Hepatocyte (in vitro differentiated cells): ENCODE data around the gene ZNF624. TPM values are rescaled to one million over a fixed set of nuclear protein-coding genes. Genes with fewer than 3 reads are reported as not detected.

Experiments used
- DNase-seq: peaks from one replicate; pipeline ENCODE4 v3.0.0-alpha.2; 2016; ENCODE audit warnings: low spot score
- H2AFZ ChIP-seq: fragments of 200-600 bp; sonication (generic); 2 replicates; pipeline ENCODE4 v1.6.0; 2016; ENCODE audit warnings: antibody characterized with exemption, mild to moderate bottlenecking
- H3K27ac ChIP-seq: fragments of 200-600 bp; sonication (generic); 2 replicates; pipeline ENCODE4 v1.5.1; 2016; ENCODE audit warnings: mild to moderate bottlenecking
- H3K27me3 ChIP-seq: fragments of 200-600 bp; sonication (generic); 2 replicates; pipeline ENCODE4 v1.6.1; 2016
- H3K36me3 ChIP-seq: fragments of 200-600 bp; sonication (generic); replicated peaks from 2 replicates; pipeline ENCODE4 v1.5.1; 2016; ENCODE audit warnings: low read depth; ENCODE audit not compliant: insufficient read depth
- H3K4me1 ChIP-seq: fragments of 200-600 bp; sonication (generic); 2 replicates; pipeline ENCODE4 v1.5.1; 2016; ENCODE audit warnings: mild to moderate bottlenecking, moderate library complexity; ENCODE audit not compliant: insufficient read depth
- H3K4me2 ChIP-seq: fragments of 200-600 bp; sonication (generic); 2 replicates; pipeline ENCODE4 v1.6.0; 2016
- H3K4me3 ChIP-seq: fragments of 200-600 bp; sonication (generic); 2 replicates; pipeline ENCODE4 v1.5.1; 2016; ENCODE audit warnings: mild to moderate bottlenecking
- H3K79me2 ChIP-seq: fragments of 200-600 bp; sonication (generic); 2 replicates; pipeline ENCODE4 v1.6.0; 2017; ENCODE audit warnings: mild to moderate bottlenecking
- H3K9me2 ChIP-seq: fragments of 200-600 bp; sonication (generic); replicated peaks from 2 replicates; pipeline ENCODE4 v1.6.0; 2017; ENCODE audit warnings: mild to moderate bottlenecking; ENCODE audit not compliant: insufficient read depth
- H3K9me3 ChIP-seq: fragments of 200-600 bp; sonication (generic); 2 replicates; pipeline ENCODE4 v1.5.1; 2016; ENCODE audit warnings: low read depth, mild to moderate bottlenecking
- H4K20me1 ChIP-seq: fragments of 200-600 bp; sonication (generic); 2 replicates; pipeline ENCODE4 v1.6.0; 2016; ENCODE audit warnings: mild to moderate bottlenecking; ENCODE audit not compliant: insufficient read depth, poor library complexity, severe bottlenecking
- EZH2 ChIP-seq: fragments of 200-600 bp; sonication (generic); IDR thresholded peaks from 2 replicates; pipeline ENCODE4 v1.6.1; 2016; ENCODE audit warnings: antibody characterized with exemption, mild to moderate bottlenecking, borderline replicate concordance
- EZH2phosphoT487 ChIP-seq: fragments of 200-600 bp; sonication (generic); IDR thresholded peaks from one replicate; pipeline ENCODE4 v1.6.1; 2018; ENCODE audit warnings: antibody characterized with exemption, mild to moderate bottlenecking, low read depth, moderate library complexity; ENCODE audit not compliant: unreplicated experiment, severe bottlenecking
- WGBS: methylation state at CpG from one replicate; pipeline ENCODE4 v1.1.6; 2016; ENCODE audit warnings: low lambda C conversion rate; ENCODE audit errors: missing lambda C conversion rate; 5-methylcytosine and 5-hydroxymethylcytosine counted together
- polyA plus RNA-seq: library from polyadenylated mRNA; unstranded; fragments of >200 nt; fragmentation: Nextera tagmentation; extraction: Ambion mirVana; gene quantifications from 2 replicates; pipeline ENCODE4 v1.2.1, GENCODE V29; 2016
- total RNA-seq: library from RNA; depleted of rRNA; stranded (reverse); fragments of >200 nt; gene quantifications from 2 replicates; pipeline ENCODE4 v1.2.3, GENCODE V29; 2014
- TF ChIP-seq, protein P1 (sequence below): fragments of 200-600 bp; sonication (generic); IDR thresholded peaks from 2 replicates; pipeline ENCODE4 v1.5.1; 2016; ENCODE audit warnings: antibody characterized with exemption, mild to moderate bottlenecking; ENCODE audit not compliant: poor library complexity

ZNF624 gene
- total and polyA plus RNA-seq, 2 experiments from 2014 or later = 3.0 to 6.6 TPM

- H3K9me2 ChIP-seq = no peaks in the 10 kb centered on the region
- H3K4me3 ChIP-seq = no peak overlapping the region
- no peak for DNase-seq
- no peak overlapping the region for H3K4me2 ChIP-seq
- no peak overlapping the region for H3K27ac ChIP-seq
- peaks cover 16% of the 10 kb centered on the region for H3K79me2 ChIP-seq
- no peak overlapping the region for H2AFZ ChIP-seq
- no peaks in the 10 kb centered on the region for H4K20me1 ChIP-seq
- no peaks in the 10 kb centered on the region for H3K36me3 ChIP-seq
- H3K9me3 ChIP-seq = no peaks in the 10 kb centered on the region
- no peak for TF ChIP-seq EZH2
- no peak for TF ChIP-seq EZH2phosphoT487
- TF ChIP-seq, protein P1, sequence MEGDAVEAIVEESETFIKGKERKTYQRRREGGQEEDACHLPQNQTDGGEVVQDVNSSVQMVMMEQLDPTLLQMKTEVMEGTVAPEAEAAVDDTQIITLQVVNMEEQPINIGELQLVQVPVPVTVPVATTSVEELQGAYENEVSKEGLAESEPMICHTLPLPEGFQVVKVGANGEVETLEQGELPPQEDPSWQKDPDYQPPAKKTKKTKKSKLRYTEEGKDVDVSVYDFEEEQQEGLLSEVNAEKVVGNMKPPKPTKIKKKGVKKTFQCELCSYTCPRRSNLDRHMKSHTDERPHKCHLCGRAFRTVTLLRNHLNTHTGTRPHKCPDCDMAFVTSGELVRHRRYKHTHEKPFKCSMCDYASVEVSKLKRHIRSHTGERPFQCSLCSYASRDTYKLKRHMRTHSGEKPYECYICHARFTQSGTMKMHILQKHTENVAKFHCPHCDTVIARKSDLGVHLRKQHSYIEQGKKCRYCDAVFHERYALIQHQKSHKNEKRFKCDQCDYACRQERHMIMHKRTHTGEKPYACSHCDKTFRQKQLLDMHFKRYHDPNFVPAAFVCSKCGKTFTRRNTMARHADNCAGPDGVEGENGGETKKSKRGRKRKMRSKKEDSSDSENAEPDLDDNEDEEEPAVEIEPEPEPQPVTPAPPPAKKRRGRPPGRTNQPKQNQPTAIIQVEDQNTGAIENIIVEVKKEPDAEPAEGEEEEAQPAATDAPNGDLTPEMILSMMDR = no peak
- H3K4me1 ChIP-seq = peaks cover 6% of the 10 kb centered on the region
- H3K27me3 ChIP-seq = no peaks in the 10 kb centered on the region
- 86% methylated on average over 3 of the region's 3 CpGs for WGBS
Observed at GRCh38 chr17:16649585-16649984, 4.1 kb downstream of the ZNF624 start.

- H3K4me1 ChIP-seq = no peaks in the 10 kb centered on the region
- H3K4me2 ChIP-seq = peak overlapping the region; percentile 1
- TF ChIP-seq EZH2 (no peak), EZH2phosphoT487 (no peak)
- TF ChIP-seq, protein P1 = no peak
- H3K36me3 ChIP-seq = peaks cover 2% of the 10 kb centered on the region
- H3K27ac ChIP-seq = no peak overlapping the region
- WGBS = 75% methylated on average over 1 of the region's 1 CpG
- no peaks in the 10 kb centered on the region for H3K9me2 ChIP-seq
- H4K20me1 ChIP-seq = no peaks in the 10 kb centered on the region
- DNase-seq = no peak
- no peaks in the 10 kb centered on the region for H3K79me2 ChIP-seq
- H2AFZ ChIP-seq = no peak overlapping the region
- H3K4me3 ChIP-seq = no peak overlapping the region
- peaks cover 4% of the 10 kb centered on the region for H3K9me3 ChIP-seq
- no peaks in the 10 kb centered on the region for H3K27me3 ChIP-seq
Observed at GRCh38 chr17:16639438-16639837, 14.2 kb downstream of the ZNF624 start.

DNA sequence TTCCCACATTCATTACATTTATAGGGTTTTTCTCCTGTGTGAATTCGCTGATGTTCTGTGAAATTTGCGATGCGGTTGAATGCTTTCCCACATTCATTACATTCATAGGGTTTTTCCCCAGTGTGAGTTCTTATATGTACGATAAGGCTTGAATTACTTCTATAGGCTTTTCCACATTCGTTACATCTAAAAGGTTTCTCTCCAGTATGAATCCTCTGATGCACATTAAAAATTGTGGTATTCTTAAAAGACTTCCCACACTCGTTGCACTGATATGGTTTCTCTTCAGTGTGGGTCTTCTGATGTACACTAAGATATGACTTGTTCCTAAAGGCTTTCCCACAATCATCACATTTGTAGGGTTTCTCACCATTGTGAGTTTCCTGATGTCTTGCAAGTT, 30.4 kb downstream of the ZNF624 start:
- TF ChIP-seq EZH2phosphoT487 (no peak), EZH2 (no peak)
- TF ChIP-seq, protein P1 = no peak
- H3K4me1 ChIP-seq = no peaks in the 10 kb centered on the region
- H3K4me3 ChIP-seq = no peak overlapping the region
- DNase-seq = no peak
- H3K9me3 ChIP-seq = peaks cover 57% of the 10 kb centered on the region
- WGBS = 98% methylated on average over 6 of the region's 6 CpGs
- no peaks in the 10 kb centered on the region for H3K79me2 ChIP-seq
- H4K20me1 ChIP-seq = no peaks in the 10 kb centered on the region
- no peak overlapping the region for H3K27ac ChIP-seq
- no peaks in the 10 kb centered on the region for H3K27me3 ChIP-seq
- no peak overlapping the region for H2AFZ ChIP-seq
- peaks cover 7% of the 10 kb centered on the region for H3K36me3 ChIP-seq
- no peaks in the 10 kb centered on the region for H3K9me2 ChIP-seq
- no peak overlapping the region for H3K4me2 ChIP-seq
